ENCODE results near the gene CDH4.
"Not testable (repeated sequence)": the region's sequence is repeated elsewhere in the genome, so short reads cannot be mapped to it uniquely, and the experiment has no call there.

CDH4 gene

GRCh38 chr20:61972636-61973508, 720.8 kb downstream of the CDH4 start:
- H3K4me3 ChIP-seq (ENCODE audit: low read length), result no peak overlapping the region
- no peak for TF ChIP-seq ZNF274 (IDR thresholded peaks at IDR 0.05; ENCODE audit: low read depth, low read length)

GRCh38 chr20:61973515-61974356, 721.7 kb downstream of the CDH4 start:
- TF ChIP-seq ZNF274 (IDR thresholded peaks at IDR 0.05; ENCODE audit: low read depth, low read length), result no peak
- no peak overlapping the region for H3K4me3 ChIP-seq (ENCODE audit: low read length)

- TF ChIP-seq ZNF274 (IDR thresholded peaks at IDR 0.05; ENCODE audit: low read depth, low read length), result no peak
- H3K4me3 ChIP-seq (ENCODE audit: low read length), result no peak overlapping the region
Observed at GRCh38 chr20:61974357-61974665, 722.2 kb downstream of the CDH4 start.

- no peak for TF ChIP-seq ZNF274 (IDR thresholded peaks at IDR 0.05; ENCODE audit: low read depth, low read length)
- H3K4me3 ChIP-seq (ENCODE audit: low read length), result no peak overlapping the region
Observed at GRCh38 chr20:61975407-61976129, 723.5 kb downstream of the CDH4 start.

GRCh38 chr20:61976263-61976643, 724.2 kb downstream of the CDH4 start:
- no peak overlapping the region for H3K4me3 ChIP-seq (ENCODE audit: low read length)
- TF ChIP-seq ZNF274 (IDR thresholded peaks at IDR 0.05; ENCODE audit: low read depth, low read length), result no peak

GRCh38 chr20:61976644-61977418, 724.8 kb downstream of the CDH4 start:
- H3K4me3 ChIP-seq (ENCODE audit: low read length), result no peak overlapping the region
- TF ChIP-seq ZNF274 (IDR thresholded peaks at IDR 0.05; ENCODE audit: low read depth, low read length), result no peak

GRCh38 chr20:61977419-61977786, 725.3 kb downstream of the CDH4 start:
- no peak for TF ChIP-seq ZNF274 (IDR thresholded peaks at IDR 0.05; ENCODE audit: low read depth, low read length)
- no peak overlapping the region for H3K4me3 ChIP-seq (ENCODE audit: low read length)

- no peak for TF ChIP-seq ZNF274 (IDR thresholded peaks at IDR 0.05; ENCODE audit: low read depth, low read length)
- no peak overlapping the region for H3K4me3 ChIP-seq (ENCODE audit: low read length)
Observed at GRCh38 chr20:61978491-61978890, 726.4 kb downstream of the CDH4 start.

- no peak overlapping the region for H3K4me3 ChIP-seq (ENCODE audit: low read length)
- TF ChIP-seq ZNF274 (IDR thresholded peaks at IDR 0.05; ENCODE audit: low read depth, low read length), result no peak
Observed at GRCh38 chr20:61979090-61979489, 727.0 kb downstream of the CDH4 start.

- no peak for TF ChIP-seq ZNF274 (IDR thresholded peaks at IDR 0.05; ENCODE audit: low read depth, low read length)
- H3K4me3 ChIP-seq (ENCODE audit: low read length), result no peak overlapping the region
Observed at GRCh38 chr20:61979701-61980635, 727.9 kb downstream of the CDH4 start.

GRCh38 chr20:61980647-61981583, 728.9 kb downstream of the CDH4 start:
- TF ChIP-seq ZNF274 (IDR thresholded peaks at IDR 0.05; ENCODE audit: low read depth, low read length), result no peak
- no peak overlapping the region for H3K4me3 ChIP-seq (ENCODE audit: low read length)

GRCh38 chr20:61981691-61982090, 729.6 kb downstream of the CDH4 start:
- H3K4me3 ChIP-seq (ENCODE audit: low read length), result not testable (repeated sequence)

Measured in GM08714 (cell line).